Esophagus squamous epithelium (tissue), 4 donors: ENCODE measurements around the gene FAM174C.

Source experiments
- POLR2A ChIP-seq, 4 donors: fragments of 450-650 bp; IDR thresholded peaks; one replicate each; pipeline ENCODE4 v1.6.1; 2017; ENCODE audit warnings: antibody characterized with exemption in 4 of 4, mild to moderate bottlenecking in 4 of 4, moderate library complexity in 3 of 4
- TF ChIP-seq, protein P1 (sequence below), 6 experiments: fragments of 450-650 bp in 4 of 6; fragments of 200-600 bp in 2 of 6; sonication (generic) in 2 of 6; IDR thresholded peaks; one replicate each; pipeline ENCODE4 v1.5.1; 2016 to 2019; ENCODE audit warnings: antibody characterized with exemption in 6 of 6, mild to moderate bottlenecking in 4 of 6, moderate library complexity in 4 of 6

DNA sequence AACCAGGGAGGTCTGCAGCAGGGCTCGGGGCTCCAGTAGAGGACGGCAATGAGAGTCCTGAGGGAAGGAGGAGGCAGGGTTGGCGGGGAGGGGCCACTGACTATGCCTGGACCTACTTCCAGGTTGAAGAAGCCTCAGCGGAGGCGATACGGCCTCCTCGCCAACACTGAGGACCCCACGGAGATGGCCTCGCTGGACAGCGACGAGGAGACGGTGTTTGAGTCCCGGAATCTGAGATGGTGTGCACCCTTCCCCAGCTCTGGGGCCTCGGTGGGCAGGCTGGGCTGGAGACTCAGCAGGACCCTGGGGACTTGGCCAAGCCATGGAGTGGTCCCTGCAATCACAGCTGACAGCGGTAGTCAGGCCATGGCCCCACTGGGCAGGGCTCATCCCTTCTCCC, 1.7 kb downstream of the FAM174C start:
- TF ChIP-seq, protein P1, sequence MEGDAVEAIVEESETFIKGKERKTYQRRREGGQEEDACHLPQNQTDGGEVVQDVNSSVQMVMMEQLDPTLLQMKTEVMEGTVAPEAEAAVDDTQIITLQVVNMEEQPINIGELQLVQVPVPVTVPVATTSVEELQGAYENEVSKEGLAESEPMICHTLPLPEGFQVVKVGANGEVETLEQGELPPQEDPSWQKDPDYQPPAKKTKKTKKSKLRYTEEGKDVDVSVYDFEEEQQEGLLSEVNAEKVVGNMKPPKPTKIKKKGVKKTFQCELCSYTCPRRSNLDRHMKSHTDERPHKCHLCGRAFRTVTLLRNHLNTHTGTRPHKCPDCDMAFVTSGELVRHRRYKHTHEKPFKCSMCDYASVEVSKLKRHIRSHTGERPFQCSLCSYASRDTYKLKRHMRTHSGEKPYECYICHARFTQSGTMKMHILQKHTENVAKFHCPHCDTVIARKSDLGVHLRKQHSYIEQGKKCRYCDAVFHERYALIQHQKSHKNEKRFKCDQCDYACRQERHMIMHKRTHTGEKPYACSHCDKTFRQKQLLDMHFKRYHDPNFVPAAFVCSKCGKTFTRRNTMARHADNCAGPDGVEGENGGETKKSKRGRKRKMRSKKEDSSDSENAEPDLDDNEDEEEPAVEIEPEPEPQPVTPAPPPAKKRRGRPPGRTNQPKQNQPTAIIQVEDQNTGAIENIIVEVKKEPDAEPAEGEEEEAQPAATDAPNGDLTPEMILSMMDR (IDR thresholded peaks at IDR 0.05) = no peak
- no peak for TF ChIP-seq POLR2A (IDR thresholded peaks at IDR 0.05)
